ENCODE results near the gene MEIS2.
A peak's percentile ranks its signal among the peaks of the same experiment; 100 is the strongest.

MEIS2 gene

DNA sequence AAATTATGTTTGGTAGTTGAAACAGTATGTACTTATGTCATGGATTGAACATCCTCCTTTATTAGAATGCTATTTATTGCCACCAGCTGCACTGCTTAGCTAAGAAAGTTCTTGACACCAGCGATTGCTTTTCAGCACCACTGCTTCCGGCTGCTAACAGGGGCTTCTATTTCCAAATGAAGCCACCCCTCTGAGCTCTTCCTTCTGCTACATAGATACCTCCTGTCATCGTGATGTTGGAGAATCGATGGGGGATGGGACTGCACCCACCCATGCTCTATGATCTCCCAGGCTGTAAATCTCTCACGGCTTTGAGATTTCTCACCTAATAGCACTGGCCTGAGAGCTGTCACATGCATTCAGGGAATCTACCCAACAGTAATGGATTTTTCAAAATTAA lies 259.2 kb downstream of the MEIS2 start:
- TF ChIP-seq SIN3A (IDR thresholded peaks at IDR 0.05; ENCODE audit: borderline replicate concordance, insufficient read depth, low read length), result no peak
- TF ChIP-seq, protein P1, sequence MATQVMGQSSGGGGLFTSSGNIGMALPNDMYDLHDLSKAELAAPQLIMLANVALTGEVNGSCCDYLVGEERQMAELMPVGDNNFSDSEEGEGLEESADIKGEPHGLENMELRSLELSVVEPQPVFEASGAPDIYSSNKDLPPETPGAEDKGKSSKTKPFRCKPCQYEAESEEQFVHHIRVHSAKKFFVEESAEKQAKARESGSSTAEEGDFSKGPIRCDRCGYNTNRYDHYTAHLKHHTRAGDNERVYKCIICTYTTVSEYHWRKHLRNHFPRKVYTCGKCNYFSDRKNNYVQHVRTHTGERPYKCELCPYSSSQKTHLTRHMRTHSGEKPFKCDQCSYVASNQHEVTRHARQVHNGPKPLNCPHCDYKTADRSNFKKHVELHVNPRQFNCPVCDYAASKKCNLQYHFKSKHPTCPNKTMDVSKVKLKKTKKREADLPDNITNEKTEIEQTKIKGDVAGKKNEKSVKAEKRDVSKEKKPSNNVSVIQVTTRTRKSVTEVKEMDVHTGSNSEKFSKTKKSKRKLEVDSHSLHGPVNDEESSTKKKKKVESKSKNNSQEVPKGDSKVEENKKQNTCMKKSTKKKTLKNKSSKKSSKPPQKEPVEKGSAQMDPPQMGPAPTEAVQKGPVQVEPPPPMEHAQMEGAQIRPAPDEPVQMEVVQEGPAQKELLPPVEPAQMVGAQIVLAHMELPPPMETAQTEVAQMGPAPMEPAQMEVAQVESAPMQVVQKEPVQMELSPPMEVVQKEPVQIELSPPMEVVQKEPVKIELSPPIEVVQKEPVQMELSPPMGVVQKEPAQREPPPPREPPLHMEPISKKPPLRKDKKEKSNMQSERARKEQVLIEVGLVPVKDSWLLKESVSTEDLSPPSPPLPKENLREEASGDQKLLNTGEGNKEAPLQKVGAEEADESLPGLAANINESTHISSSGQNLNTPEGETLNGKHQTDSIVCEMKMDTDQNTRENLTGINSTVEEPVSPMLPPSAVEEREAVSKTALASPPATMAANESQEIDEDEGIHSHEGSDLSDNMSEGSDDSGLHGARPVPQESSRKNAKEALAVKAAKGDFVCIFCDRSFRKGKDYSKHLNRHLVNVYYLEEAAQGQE (IDR thresholded peaks at IDR 0.05; ENCODE audit: insufficient read depth in 1 of 2, low read depth in 2 of 2, low read length in 2 of 2), result peak; percentile 63 to 70
